HEK293 (cell line): ENCODE results near the gene DNAJB2.

ENCODE experiments used
- ATF2 ChIP-seq: fragments of 450-650 bp; formaldehyde crosslinking; IDR thresholded peaks from 2 replicates; pipeline ENCODE4 v1.5.1; 2016; ENCODE audit warnings: missing biosample characterization, missing genetic modification characterization, low read depth
- ELK4 ChIP-seq: IDR thresholded peaks from 2 replicates; pipeline ENCODE4 v1.6.1; 2011; ENCODE audit warnings: mild to moderate bottlenecking, low read depth, low read length, borderline replicate concordance
- GLI2 ChIP-seq: fragments of 450-650 bp; formaldehyde crosslinking; IDR thresholded peaks from 2 replicates; pipeline ENCODE4; 2017; ENCODE audit warnings: missing biosample characterization, missing genetic modification characterization, low read depth, borderline replicate concordance
- HOXA7 ChIP-seq: sonication (generic); formaldehyde crosslinking; IDR thresholded peaks from 2 replicates; pipeline ENCODE4 v1.8.1; 2022; ENCODE audit warnings: missing genetic modification reagents, borderline replicate concordance
- KLF1 ChIP-seq: fragments of 450-650 bp; formaldehyde crosslinking; IDR thresholded peaks from 2 replicates; pipeline ENCODE4 v1.5.1; 2016; ENCODE audit warnings: missing biosample characterization, missing genetic modification characterization
- PRDM10 ChIP-seq: fragments of 450-650 bp; formaldehyde crosslinking; IDR thresholded peaks from 2 replicates; pipeline ENCODE4 v1.5.1; 2016; ENCODE audit warnings: missing biosample characterization, missing genetic modification characterization
- PRDM6 ChIP-seq: fragments of 450-650 bp; formaldehyde crosslinking; IDR thresholded peaks from 2 replicates; pipeline ENCODE4 v1.5.1; 2017; ENCODE audit warnings: missing biosample characterization, missing genetic modification characterization
- SP3 ChIP-seq: fragments of 450-650 bp; formaldehyde crosslinking; IDR thresholded peaks from 2 replicates; pipeline ENCODE4 v1.5.1; 2016; ENCODE audit warnings: missing biosample characterization, missing genetic modification characterization
- SP7 ChIP-seq: fragments of 450-650 bp; formaldehyde crosslinking; IDR thresholded peaks from 2 replicates; pipeline ENCODE4 v1.5.1; 2016; ENCODE audit warnings: missing biosample characterization, missing genetic modification characterization
- TCF7L2 ChIP-seq: IDR thresholded peaks from 2 replicates; pipeline ENCODE4 v1.6.1; 2011; ENCODE audit warnings: low read depth, mild to moderate bottlenecking, inconsistent platforms, low read length, moderate library complexity, borderline replicate concordance
- ZBTB17 ChIP-seq: fragments of 450-650 bp; formaldehyde crosslinking; IDR thresholded peaks from 2 replicates; pipeline ENCODE4 v1.5.1; 2016; ENCODE audit warnings: missing biosample characterization, missing genetic modification characterization
- ZBTB44 ChIP-seq: fragments of 450-650 bp; IDR thresholded peaks from 2 replicates; pipeline ENCODE4 v1.5.1; 2018; ENCODE audit warnings: missing biosample characterization, mild to moderate bottlenecking, missing genetic modification characterization
- ZFHX2 ChIP-seq: fragments of 450-650 bp; formaldehyde crosslinking; conservative IDR thresholded peaks from 2 replicates; pipeline ENCODE4 v1.5.1; 2016; ENCODE audit warnings: missing biosample characterization, missing genetic modification characterization
- ZNF10 ChIP-seq: fragments of 450-650 bp; formaldehyde crosslinking; IDR thresholded peaks from 2 replicates; pipeline ENCODE4 v1.5.1; 2017; ENCODE audit warnings: missing biosample characterization, missing genetic modification characterization
- ZNF184 ChIP-seq: fragments of 450-650 bp; IDR thresholded peaks from 2 replicates; pipeline ENCODE4 v1.5.1; 2018; ENCODE audit warnings: missing biosample characterization, mild to moderate bottlenecking, missing genetic modification characterization
- ZNF214 ChIP-seq: fragments of 450-650 bp; formaldehyde crosslinking; IDR thresholded peaks from 2 replicates; pipeline ENCODE4 v1.5.1; 2017; ENCODE audit warnings: missing biosample characterization, mild to moderate bottlenecking, missing genetic modification characterization, borderline replicate concordance
- ZNF280D ChIP-seq: fragments of 450-650 bp; formaldehyde crosslinking; IDR thresholded peaks from 2 replicates; pipeline ENCODE4 v1.5.1; 2016; ENCODE audit warnings: missing biosample characterization, missing genetic modification characterization
- ZNF394 ChIP-seq: fragments of 450-650 bp; formaldehyde crosslinking; IDR thresholded peaks from 2 replicates; pipeline ENCODE4 v1.5.1; 2016; ENCODE audit warnings: missing biosample characterization, missing genetic modification characterization, mild to moderate bottlenecking, moderate library complexity, borderline replicate concordance
- ZNF404 ChIP-seq: fragments of 450-650 bp; formaldehyde crosslinking; IDR thresholded peaks from 2 replicates; pipeline ENCODE4 v1.5.1; 2017; ENCODE audit warnings: missing biosample characterization, missing genetic modification characterization
- ZNF416 ChIP-seq: fragments of 450-650 bp; formaldehyde crosslinking; IDR thresholded peaks from 2 replicates; pipeline ENCODE4 v1.5.1; 2016; ENCODE audit warnings: missing biosample characterization, missing genetic modification characterization
- ZNF473 ChIP-seq: fragments of 450-650 bp; formaldehyde crosslinking; IDR thresholded peaks from 2 replicates; pipeline ENCODE4 v1.5.1; 2017; ENCODE audit warnings: missing biosample characterization, missing genetic modification characterization
- ZNF510 ChIP-seq: fragments of 450-650 bp; formaldehyde crosslinking; IDR thresholded peaks from 2 replicates; pipeline ENCODE4 v1.5.1; 2018; ENCODE audit warnings: mild to moderate bottlenecking, missing genetic modification characterization, missing biosample characterization; ENCODE audit not compliant: insufficient replicate concordance
- ZNF624 ChIP-seq: fragments of 450-650 bp; formaldehyde crosslinking; IDR thresholded peaks from 2 replicates; pipeline ENCODE4 v1.5.1; 2017; ENCODE audit warnings: missing biosample characterization, missing genetic modification characterization
- ZNF629 ChIP-seq: fragments of 450-650 bp; formaldehyde crosslinking; IDR thresholded peaks from 2 replicates; pipeline ENCODE4 v1.5.1; 2017; ENCODE audit warnings: missing biosample characterization, missing genetic modification characterization
- ZNF830 ChIP-seq: fragments of 450-650 bp; IDR thresholded peaks from 2 replicates; pipeline ENCODE4 v1.5.0; 2018; ENCODE audit warnings: missing biosample characterization, missing genetic modification characterization, low read depth, mild to moderate bottlenecking, moderate library complexity
- ZSCAN16 ChIP-seq: fragments of 450-650 bp; formaldehyde crosslinking; IDR thresholded peaks from 2 replicates; pipeline ENCODE4 v1.5.1; 2016; ENCODE audit warnings: missing biosample characterization, missing genetic modification characterization
- ZSCAN30 ChIP-seq: fragments of 450-650 bp; IDR thresholded peaks from 2 replicates; pipeline ENCODE4 v1.5.1; 2018; ENCODE audit warnings: missing biosample characterization, mild to moderate bottlenecking, missing genetic modification characterization, moderate library complexity

Gene DNAJB2

GRCh38 chr2:219249203-219249980 lies 29.8 kb upstream of the DNAJB2 start (continued):
- TF ChIP-seq ZBTB44 (tag by site-specific recombination), result no peak
- peak; percentile 93 for TF ChIP-seq ZSCAN16
- TF ChIP-seq ZNF280D, result no peak
- TF ChIP-seq SP3 (tag by site-specific recombination), result peak; percentile 27; the same call in 1 of the 2 replicates
- TF ChIP-seq ZNF473 (tag by site-specific recombination), result no peak
- 0 out of 2 replicates have a peak, but pooled peaks have one; percentile 14 for TF ChIP-seq ZFHX2 (tag by site-specific recombination)
- TF ChIP-seq ZNF10 (tag by site-specific recombination), result no peak
- TF ChIP-seq ZNF214 (tag by site-specific recombination), result no peak
- peak; percentile 88 for TF ChIP-seq PRDM10 (tag by site-specific recombination)
- no peak for TF ChIP-seq ZSCAN30 (tag by site-specific recombination)
- no peak for TF ChIP-seq ELK4
- no peak for TF ChIP-seq ZNF830 (tag by site-specific recombination)
- TF ChIP-seq ZNF416 (tag by site-specific recombination), result no peak
- TF ChIP-seq SP7 (tag by site-specific recombination), result peak; percentile 70
- TF ChIP-seq PRDM6 (tag by site-specific recombination), result no peak
- TF ChIP-seq ZNF184 (tag by site-specific recombination), result no peak
- no peak for TF ChIP-seq GLI2
- no peak for TF ChIP-seq ZNF394 (tag by site-specific recombination)
- TF ChIP-seq KLF1, result no peak
- no peak for TF ChIP-seq ZNF404 (tag by site-specific recombination)
- peak; percentile 95 for TF ChIP-seq ZNF629 (tag by site-specific recombination)
- TF ChIP-seq ZNF510 (tag by site-specific recombination), result no peak
- no peak for TF ChIP-seq HOXA7 (CRISPR knock-in tag)
- TF ChIP-seq ZBTB17 (tag by site-specific recombination), result peak; percentile 63
- TF ChIP-seq ZNF624 (tag by site-specific recombination), result no peak
- TF ChIP-seq TCF7L2, result no peak
- TF ChIP-seq ATF2, result 0 out of 2 replicates have a peak, but pooled peaks have one; percentile 30
